Measurements from ENCODE around the gene F7. TPM values are rescaled to one million over a fixed set of nuclear protein-coding genes. Genes with fewer than 3 reads are reported as not detected.

The F7 gene
- polyA plus RNA-seq, 1 experiment, result 0.05 TPM

DNA sequence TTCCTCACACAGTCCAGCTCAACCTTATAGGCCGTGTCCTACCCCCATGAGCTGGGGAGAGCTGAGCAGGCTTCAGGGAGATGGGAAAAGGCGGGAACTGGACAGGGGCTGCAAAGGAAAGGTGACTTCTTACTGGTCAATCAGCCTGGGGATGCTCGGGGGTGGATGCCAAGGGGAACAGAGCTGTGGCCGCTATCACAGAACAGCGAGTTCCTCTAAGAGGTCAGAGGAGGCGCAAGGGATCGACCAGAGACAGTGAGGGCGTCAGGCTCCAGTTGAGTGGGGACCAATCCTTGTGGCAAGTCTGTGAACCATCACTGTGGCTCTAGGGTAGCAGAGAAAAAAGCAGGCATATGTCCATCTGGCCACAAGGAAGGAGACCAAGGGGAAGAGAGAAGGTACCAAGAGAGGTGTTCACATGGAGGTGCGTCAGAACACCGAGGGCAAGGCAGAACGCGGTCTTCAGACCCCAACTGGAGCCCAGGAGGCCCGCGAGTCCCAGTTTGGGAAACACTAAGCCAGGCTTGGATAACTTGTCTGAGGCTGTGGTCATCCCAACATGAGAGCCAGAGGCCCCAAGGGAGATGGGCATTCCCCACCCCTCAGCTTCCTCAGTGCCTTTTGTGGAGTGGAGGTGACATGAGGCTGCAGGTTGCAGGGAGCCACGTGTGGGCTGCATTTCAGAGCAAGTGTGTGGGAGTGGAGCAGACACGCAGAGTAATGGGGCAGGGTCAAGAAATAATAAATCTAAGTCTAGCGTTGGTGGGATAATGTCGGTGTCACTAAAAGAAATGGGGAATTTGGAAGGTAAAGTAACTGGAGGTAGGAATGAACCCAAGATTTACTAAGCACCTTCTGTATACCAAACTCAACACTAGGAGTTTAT lies 20.9 kb downstream of the F7 start:
- Histone ChIP-seq H3K36me3 (ENCODE audit: control insufficient read depth, insufficient read depth, low read length) (no peaks in the 10 kb centered on the region), H3K27me3 (ENCODE audit: control insufficient read depth, insufficient read depth, low read length) (peaks cover 1% of the 10 kb centered on the region; the same call in 1 of the 2 replicates), H3K4me3 (ENCODE audit: low read depth, low read length) (no peak overlapping the region)
- TF ChIP-seq, protein P1, sequence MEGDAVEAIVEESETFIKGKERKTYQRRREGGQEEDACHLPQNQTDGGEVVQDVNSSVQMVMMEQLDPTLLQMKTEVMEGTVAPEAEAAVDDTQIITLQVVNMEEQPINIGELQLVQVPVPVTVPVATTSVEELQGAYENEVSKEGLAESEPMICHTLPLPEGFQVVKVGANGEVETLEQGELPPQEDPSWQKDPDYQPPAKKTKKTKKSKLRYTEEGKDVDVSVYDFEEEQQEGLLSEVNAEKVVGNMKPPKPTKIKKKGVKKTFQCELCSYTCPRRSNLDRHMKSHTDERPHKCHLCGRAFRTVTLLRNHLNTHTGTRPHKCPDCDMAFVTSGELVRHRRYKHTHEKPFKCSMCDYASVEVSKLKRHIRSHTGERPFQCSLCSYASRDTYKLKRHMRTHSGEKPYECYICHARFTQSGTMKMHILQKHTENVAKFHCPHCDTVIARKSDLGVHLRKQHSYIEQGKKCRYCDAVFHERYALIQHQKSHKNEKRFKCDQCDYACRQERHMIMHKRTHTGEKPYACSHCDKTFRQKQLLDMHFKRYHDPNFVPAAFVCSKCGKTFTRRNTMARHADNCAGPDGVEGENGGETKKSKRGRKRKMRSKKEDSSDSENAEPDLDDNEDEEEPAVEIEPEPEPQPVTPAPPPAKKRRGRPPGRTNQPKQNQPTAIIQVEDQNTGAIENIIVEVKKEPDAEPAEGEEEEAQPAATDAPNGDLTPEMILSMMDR (IDR thresholded peaks at IDR 0.05; ENCODE audit: insufficient read depth, low read depth, low read length), result no peak
- CTCF ChIA-PET, result interaction anchor here (1.3 kb wide), 1 partner anchor 16 kb away, joined by 3 read pairs; no protein-coding TSS in a partner anchor
- no peak for DNase-seq (ENCODE audit: low read depth)
- POLR2A ChIA-PET, result no interaction called here

DNA sequence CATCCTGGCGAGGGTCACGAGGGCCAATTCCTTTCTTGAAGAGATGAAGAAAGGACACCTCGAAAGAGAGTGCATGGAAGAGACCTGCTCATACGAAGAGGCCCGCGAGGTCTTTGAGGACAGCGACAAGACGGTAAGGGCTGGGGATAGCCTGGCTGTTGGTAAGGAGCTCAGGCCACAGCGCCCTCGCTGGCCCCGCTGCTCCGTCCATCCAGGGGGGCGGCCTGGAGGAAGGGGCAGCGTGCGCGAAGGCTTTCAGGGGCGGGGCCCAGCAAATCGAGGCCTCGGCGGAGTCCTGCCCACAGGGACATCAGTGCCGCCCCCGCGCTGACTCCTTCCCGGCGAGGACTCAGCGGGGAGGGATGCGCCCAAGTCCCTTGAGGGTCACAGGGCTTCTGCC lies 23.9 kb downstream of the F7 start:
- ChIA-PET CTCF (no interaction called here), POLR2A (no interaction called here)
- no peak for DNase-seq (ENCODE audit: low read depth)
- no peak overlapping the region for H3K4me3 ChIP-seq (ENCODE audit: low read depth, low read length)
- peaks cover 1% of the 10 kb centered on the region; the same call in 1 of the 2 replicates for H3K27me3 ChIP-seq (ENCODE audit: control insufficient read depth, insufficient read depth, low read length)
- TF ChIP-seq, protein P1 (IDR thresholded peaks at IDR 0.05; ENCODE audit: insufficient read depth, low read depth, low read length), result no peak
- H3K36me3 ChIP-seq (ENCODE audit: control insufficient read depth, insufficient read depth, low read length), result no peaks in the 10 kb centered on the region

DNA sequence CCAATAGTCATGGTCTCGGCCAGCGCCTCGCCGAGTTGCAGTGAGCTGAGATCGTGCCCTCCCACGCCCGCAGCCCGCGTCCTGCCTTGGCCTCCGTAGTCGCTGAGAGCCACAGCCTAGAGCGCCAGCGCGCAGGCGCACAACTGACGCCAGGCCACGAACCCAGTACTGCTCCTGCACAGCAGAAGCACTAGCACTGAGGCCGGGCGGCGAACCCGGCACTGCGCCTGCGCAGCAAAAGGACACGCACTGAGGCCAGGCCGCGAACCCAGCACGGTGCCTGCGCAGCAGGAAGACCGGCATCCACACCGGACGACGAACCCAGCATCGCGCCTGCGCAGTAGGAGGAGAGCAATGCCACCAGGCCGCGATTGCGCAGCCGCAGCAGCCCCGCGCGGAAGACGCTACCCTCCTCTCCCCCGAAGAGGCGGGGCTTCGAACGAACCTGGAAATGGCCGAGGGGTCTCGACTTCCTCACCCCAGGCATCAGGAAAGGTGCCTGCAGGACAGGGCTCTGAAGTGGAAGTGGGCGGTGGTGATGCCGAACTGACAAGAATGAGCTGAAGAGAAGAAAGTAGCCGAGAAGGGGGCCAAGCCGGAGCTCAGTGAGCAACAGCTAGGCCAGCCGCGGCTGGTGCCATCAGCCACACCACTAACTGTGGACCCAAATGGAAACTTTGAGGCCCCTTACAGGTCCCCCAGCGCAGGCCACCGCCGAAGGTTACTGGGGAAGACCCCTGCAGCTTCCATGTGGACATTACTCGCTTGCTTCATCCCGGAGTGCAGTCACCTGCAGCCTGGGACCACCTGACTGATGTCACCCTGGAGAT lies 24.5 kb downstream of the F7 start:
- Histone ChIP-seq H3K4me3 (ENCODE audit: low read depth, low read length) (no peak overlapping the region), H3K27me3 (ENCODE audit: control insufficient read depth, insufficient read depth, low read length) (peaks cover 1% of the 10 kb centered on the region; the same call in 1 of the 2 replicates), H3K36me3 (ENCODE audit: control insufficient read depth, insufficient read depth, low read length) (no peaks in the 10 kb centered on the region)
- ChIA-PET POLR2A (no interaction called here), CTCF (no interaction called here)
- TF ChIP-seq, protein P1 (IDR thresholded peaks at IDR 0.05; ENCODE audit: insufficient read depth, low read depth, low read length), result no peak
- DNase-seq (ENCODE audit: low read depth), result no peak

DNA sequence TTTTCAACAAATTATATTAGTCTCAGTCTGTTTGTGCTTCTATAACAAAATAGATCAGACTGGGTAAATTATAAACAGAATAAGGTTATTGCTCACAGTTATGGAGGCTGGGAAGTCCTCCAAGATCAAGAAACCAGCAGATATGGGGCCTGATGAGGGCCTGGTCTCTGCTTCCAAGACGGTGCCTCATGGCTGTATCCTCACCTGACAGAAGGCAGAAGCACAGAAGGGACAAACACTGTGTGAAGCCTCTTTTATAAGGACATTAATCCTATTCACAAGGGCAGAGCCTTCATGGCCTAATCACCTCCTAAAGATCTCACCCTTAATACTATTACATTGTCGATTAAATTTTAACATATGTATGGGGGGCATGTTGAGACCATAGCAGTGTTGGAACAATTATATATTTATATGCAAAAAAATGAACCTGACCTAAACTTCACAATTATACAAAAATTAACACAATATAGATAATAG lies 29.7 kb downstream of the F7 start:
- no peaks in the 10 kb centered on the region for H3K27me3 ChIP-seq (ENCODE audit: control insufficient read depth, insufficient read depth, low read length)
- H3K4me3 ChIP-seq (ENCODE audit: low read depth, low read length), result no peak overlapping the region
- ChIA-PET CTCF (no interaction called here), POLR2A (no interaction called here)
- TF ChIP-seq, protein P1 (IDR thresholded peaks at IDR 0.05; ENCODE audit: insufficient read depth, low read depth, low read length), result no peak
- H3K36me3 ChIP-seq (ENCODE audit: control insufficient read depth, insufficient read depth, low read length), result no peaks in the 10 kb centered on the region
- no peak for DNase-seq (ENCODE audit: low read depth)

DNA sequence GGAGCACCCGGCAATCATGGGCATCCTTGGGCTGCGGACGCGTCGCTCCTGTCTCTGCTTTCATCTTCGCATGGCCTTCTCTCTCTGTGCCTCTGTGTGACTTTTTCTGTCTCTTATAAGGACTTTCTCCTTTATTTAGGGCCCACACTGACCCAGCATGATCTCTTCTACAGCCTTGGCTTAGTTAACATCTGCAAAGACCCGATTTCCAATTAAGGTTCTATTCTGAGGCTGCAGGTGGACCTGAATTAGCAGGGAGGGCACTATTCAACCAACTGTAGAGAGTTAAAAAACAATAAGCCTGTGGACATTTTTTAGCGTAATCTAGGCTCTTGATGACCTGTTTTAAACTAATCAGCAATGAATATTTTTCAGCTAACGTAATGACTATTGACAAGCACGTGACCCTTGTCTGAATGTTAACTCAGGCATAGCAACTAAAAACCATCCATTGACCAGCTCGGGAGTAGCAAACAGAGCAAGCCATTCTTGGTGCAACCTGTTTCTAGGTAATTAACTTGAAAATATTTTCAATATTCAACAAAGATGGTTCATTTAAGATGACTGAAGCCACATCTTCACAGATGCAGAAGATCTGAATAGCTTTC lies 32.2 kb downstream of the F7 start:
- no peak for DNase-seq (ENCODE audit: low read depth)
- no peak overlapping the region for H3K4me3 ChIP-seq (ENCODE audit: low read depth, low read length)
- H3K27me3 ChIP-seq (ENCODE audit: control insufficient read depth, insufficient read depth, low read length), result no peaks in the 10 kb centered on the region
- H3K36me3 ChIP-seq (ENCODE audit: control insufficient read depth, insufficient read depth, low read length), result peaks cover 4% of the 10 kb centered on the region
- CTCF ChIA-PET, result no interaction called here
- POLR2A ChIA-PET, result no interaction called here
- TF ChIP-seq, protein P1 (IDR thresholded peaks at IDR 0.05; ENCODE audit: insufficient read depth, low read depth, low read length), result no peak
